ENCODE measurements around the gene SEC23B.
"Not testable (repeated sequence)": the region's sequence is repeated elsewhere in the genome, so short reads cannot be mapped to it uniquely, and the experiment has no call there.

SEC23B gene

GRCh38 chr20:18524646-18525045, 16.9 kb downstream of the SEC23B start:
- in situ Hi-C loops (cut with MboI; ENCODE audit: low sequenced_read_pairs): no loop called here

GRCh38 chr20:18526761-18527160, 19.0 kb downstream of the SEC23B start:
- in situ Hi-C loops (cut with MboI; ENCODE audit: low sequenced_read_pairs): not testable (repeated sequence)

- in situ Hi-C loops (cut with MboI; ENCODE audit: low sequenced_read_pairs): no loop called here
Observed at GRCh38 chr20:18527339-18527738, 19.6 kb downstream of the SEC23B start.

GRCh38 chr20:18527836-18528235, 20.1 kb downstream of the SEC23B start:
- in situ Hi-C loops (cut with MboI; ENCODE audit: low sequenced_read_pairs): no loop called here

GRCh38 chr20:18529041-18529440, 21.3 kb downstream of the SEC23B start:
- in situ Hi-C loops (cut with MboI; ENCODE audit: low sequenced_read_pairs): no loop called here

GRCh38 chr20:18532626-18533025, 24.9 kb downstream of the SEC23B start:
- in situ Hi-C loops (cut with MboI; ENCODE audit: low sequenced_read_pairs): no loop called here

- in situ Hi-C loops (cut with MboI; ENCODE audit: low sequenced_read_pairs): no loop called here
Observed at GRCh38 chr20:18533491-18533890, 25.8 kb downstream of the SEC23B start.

- in situ Hi-C loops (cut with MboI; ENCODE audit: low sequenced_read_pairs): no loop called here
Observed at GRCh38 chr20:18533978-18534644, 26.4 kb downstream of the SEC23B start.

- in situ Hi-C loops (cut with MboI; ENCODE audit: low sequenced_read_pairs): no loop called here
Observed at GRCh38 chr20:18537651-18538050, 29.9 kb downstream of the SEC23B start.

- in situ Hi-C loops (cut with MboI; ENCODE audit: low sequenced_read_pairs): no loop called here
Observed at GRCh38 chr20:18541741-18542140, 34.0 kb downstream of the SEC23B start.

- in situ Hi-C loops (cut with MboI; ENCODE audit: low sequenced_read_pairs): no loop called here
Observed at GRCh38 chr20:18543216-18543615, 35.5 kb downstream of the SEC23B start.

GRCh38 chr20:18543932-18544331, 36.2 kb downstream of the SEC23B start:
- in situ Hi-C loops (cut with MboI; ENCODE audit: low sequenced_read_pairs): no loop called here

GRCh38 chr20:18545566-18545965, 37.8 kb downstream of the SEC23B start:
- in situ Hi-C loops (cut with MboI; ENCODE audit: low sequenced_read_pairs): no loop called here

GRCh38 chr20:18548465-18548864, 40.7 kb downstream of the SEC23B start:
- in situ Hi-C loops (cut with MboI; ENCODE audit: low sequenced_read_pairs): no loop called here

- in situ Hi-C loops (cut with MboI; ENCODE audit: low sequenced_read_pairs): no loop called here
Observed at GRCh38 chr20:18553746-18554145, 46.0 kb downstream of the SEC23B start.

GRCh38 chr20:18566892-18567738, 59.4 kb downstream of the SEC23B start, which contains the start of gene SMIM26:
SMIM26 (plus strand) TSS chr20:18567432; CDS start chr20:18567479, 47 bp downstream.
- in situ Hi-C loops (cut with MboI; ENCODE audit: low sequenced_read_pairs): no loop called here

GRCh38 chr20:18567739-18568091, 60.0 kb downstream of the SEC23B start:
- in situ Hi-C loops (cut with MboI; ENCODE audit: low sequenced_read_pairs): no loop called here

- in situ Hi-C loops (cut with MboI; ENCODE audit: low sequenced_read_pairs): no loop called here
Observed at GRCh38 chr20:18571009-18571408, 63.3 kb downstream of the SEC23B start.

- in situ Hi-C loops (cut with MboI; ENCODE audit: low sequenced_read_pairs): no loop called here
Observed at GRCh38 chr20:18571578-18571977, 63.8 kb downstream of the SEC23B start.

- in situ Hi-C loops (cut with MboI; ENCODE audit: low sequenced_read_pairs): no loop called here
Observed at GRCh38 chr20:18577942-18578341, 70.2 kb downstream of the SEC23B start.

- in situ Hi-C loops (cut with MboI; ENCODE audit: low sequenced_read_pairs): no loop called here
Observed at GRCh38 chr20:18578581-18578980, 70.8 kb downstream of the SEC23B start.

GRCh38 chr20:18580012-18580411, 72.3 kb downstream of the SEC23B start:
- in situ Hi-C loops (cut with MboI; ENCODE audit: low sequenced_read_pairs): no loop called here
